GM10248 (cell line): Measurements from ENCODE around the gene SLC29A2.

Source experiments
- CTCF ChIA-PET: fragments of 300-600 bp; sonication (Branson Sonifier 250); formaldehyde crosslinking; extraction: SDS; loops from one replicate; lab custom pipeline; 2021; ENCODE audit warnings: antibody characterized with exemption; lab: Yijun Ruan, JAX
- POLR2A ChIA-PET: fragments of 350-650 bp; sonication (Branson Sonifier 250); formaldehyde crosslinking; extraction: SDS; loops from one replicate; lab custom pipeline; 2020; ENCODE audit warnings: antibody characterized with exemption; lab: Yijun Ruan, JAX
- DNase-seq: peaks from one replicate; pipeline ENCODE4 v3.0.0; 2012; ENCODE audit errors: extremely low spot score
- TF ChIP-seq, protein P1 (sequence below): IDR thresholded peaks from 2 replicates; pipeline ENCODE4 v1.5.1; 2012; ENCODE audit warnings: mild to moderate bottlenecking, low read depth; ENCODE audit errors: extremely low read depth, missing control alignments, control extremely low read depth

The SLC29A2 gene

DNA sequence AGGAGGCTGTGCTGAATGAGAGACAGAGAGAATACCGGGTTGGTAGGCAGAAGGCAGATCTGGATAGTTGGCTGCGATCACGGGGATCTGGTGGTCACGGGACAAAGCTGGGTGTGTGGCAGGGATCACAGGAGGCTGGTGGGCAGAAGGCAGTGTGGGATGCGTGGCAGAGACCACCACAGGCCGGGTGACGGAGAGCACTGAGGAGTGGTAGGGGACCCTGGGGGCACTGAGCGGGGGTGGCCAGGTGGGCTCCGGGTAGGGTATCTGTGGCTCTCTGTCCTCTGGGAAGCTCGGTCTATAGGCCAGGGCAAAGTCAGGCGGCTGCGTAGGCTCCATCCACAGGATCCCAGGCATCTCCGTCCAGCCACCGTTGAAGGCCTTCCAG is 56.1 kb downstream of the SLC29A2 start:
- CTCF ChIA-PET, result interaction anchor here (0.7 to 1.6 kb wide), 7 partner anchors 11 to 74 kb away, joined by 3 to 4 read pairs (median 3); no protein-coding TSS in a partner anchor
- TF ChIP-seq, protein P1, sequence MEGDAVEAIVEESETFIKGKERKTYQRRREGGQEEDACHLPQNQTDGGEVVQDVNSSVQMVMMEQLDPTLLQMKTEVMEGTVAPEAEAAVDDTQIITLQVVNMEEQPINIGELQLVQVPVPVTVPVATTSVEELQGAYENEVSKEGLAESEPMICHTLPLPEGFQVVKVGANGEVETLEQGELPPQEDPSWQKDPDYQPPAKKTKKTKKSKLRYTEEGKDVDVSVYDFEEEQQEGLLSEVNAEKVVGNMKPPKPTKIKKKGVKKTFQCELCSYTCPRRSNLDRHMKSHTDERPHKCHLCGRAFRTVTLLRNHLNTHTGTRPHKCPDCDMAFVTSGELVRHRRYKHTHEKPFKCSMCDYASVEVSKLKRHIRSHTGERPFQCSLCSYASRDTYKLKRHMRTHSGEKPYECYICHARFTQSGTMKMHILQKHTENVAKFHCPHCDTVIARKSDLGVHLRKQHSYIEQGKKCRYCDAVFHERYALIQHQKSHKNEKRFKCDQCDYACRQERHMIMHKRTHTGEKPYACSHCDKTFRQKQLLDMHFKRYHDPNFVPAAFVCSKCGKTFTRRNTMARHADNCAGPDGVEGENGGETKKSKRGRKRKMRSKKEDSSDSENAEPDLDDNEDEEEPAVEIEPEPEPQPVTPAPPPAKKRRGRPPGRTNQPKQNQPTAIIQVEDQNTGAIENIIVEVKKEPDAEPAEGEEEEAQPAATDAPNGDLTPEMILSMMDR, result no peak

DNA sequence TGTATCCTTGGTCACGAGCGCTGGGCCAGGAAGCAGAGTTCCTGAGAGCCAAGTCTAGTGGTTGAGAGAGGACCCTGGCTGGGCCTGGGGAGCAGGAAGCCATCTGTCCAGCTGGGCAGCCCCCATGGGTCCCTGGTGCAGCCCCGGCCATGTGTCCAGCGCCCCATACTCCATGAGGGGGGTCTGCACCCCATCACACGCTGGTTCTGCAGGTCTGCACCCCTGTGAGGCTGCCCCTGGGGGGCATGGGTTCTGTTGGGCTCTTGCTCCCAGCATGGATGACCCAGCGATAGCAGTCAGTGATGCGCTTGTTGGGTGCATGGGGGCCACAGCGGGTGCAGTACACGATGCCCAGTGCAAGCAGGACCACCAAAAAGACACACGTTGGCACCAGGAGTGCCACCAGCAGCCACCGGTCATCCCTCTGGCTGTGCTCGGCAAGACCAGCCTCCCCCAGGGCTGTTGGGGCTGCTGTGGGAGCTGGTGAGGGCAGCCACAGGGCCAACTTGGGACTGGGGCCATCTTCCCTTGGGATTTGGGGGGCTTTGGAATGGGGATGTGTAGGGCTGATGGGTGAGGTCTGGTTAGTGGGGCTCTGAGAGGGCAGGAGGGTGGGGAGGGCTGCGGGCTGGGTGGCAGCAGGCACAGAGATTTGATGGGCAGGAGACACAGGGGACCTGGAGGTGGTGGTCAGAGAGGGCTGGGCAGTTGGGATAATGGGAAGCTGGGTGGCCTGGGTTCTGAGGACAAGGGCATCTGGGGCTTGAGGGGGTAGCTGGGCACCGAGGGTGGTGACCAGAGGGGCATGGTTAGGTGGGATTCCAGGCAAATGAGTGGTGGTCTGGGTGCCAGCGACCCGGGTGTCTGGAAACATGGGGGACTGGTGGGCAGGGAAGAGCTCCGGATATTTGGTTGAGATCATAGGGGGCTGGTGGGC is 56.7 kb downstream of the SLC29A2 start:
- ChIA-PET POLR2A (no interaction called here), CTCF (interaction anchor here (0.7 to 1.3 kb wide), 6 partner anchors 12 to 75 kb away, joined by 3 to 4 read pairs (median 3); no protein-coding TSS in a partner anchor)
- TF ChIP-seq, protein P1, result no peak
- no peak for DNase-seq

More for the DNA sequence above, 56.1 kb downstream of the SLC29A2 start:
- POLR2A ChIA-PET, result no interaction called here
- no peak for DNase-seq

DNA sequence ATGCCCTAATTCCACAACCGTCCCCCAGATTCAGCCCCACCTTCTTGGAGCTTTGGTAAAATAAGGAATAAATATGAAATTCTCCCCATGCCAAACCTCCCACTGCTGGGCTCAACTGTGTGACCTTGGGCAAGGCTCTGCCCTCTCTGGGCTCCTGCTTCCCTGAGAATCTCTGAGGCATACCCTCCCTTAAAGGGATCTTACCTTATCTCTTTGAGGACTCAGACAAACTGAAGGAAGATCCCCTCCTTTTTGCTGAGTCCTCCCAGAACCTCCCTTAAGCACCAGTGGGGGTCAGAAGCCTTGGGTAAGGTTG is 57.4 kb downstream of the SLC29A2 start:
- no peak for DNase-seq
- ChIA-PET CTCF (interaction anchor here (1.5 to 5.9 kb wide), 3 partner anchors 18 to 102 kb away, joined by 4 to 126 read pairs (median 47); partner anchors contain the start of gene RIN1), POLR2A (no interaction called here)
- TF ChIP-seq, protein P1, result no peak

DNA sequence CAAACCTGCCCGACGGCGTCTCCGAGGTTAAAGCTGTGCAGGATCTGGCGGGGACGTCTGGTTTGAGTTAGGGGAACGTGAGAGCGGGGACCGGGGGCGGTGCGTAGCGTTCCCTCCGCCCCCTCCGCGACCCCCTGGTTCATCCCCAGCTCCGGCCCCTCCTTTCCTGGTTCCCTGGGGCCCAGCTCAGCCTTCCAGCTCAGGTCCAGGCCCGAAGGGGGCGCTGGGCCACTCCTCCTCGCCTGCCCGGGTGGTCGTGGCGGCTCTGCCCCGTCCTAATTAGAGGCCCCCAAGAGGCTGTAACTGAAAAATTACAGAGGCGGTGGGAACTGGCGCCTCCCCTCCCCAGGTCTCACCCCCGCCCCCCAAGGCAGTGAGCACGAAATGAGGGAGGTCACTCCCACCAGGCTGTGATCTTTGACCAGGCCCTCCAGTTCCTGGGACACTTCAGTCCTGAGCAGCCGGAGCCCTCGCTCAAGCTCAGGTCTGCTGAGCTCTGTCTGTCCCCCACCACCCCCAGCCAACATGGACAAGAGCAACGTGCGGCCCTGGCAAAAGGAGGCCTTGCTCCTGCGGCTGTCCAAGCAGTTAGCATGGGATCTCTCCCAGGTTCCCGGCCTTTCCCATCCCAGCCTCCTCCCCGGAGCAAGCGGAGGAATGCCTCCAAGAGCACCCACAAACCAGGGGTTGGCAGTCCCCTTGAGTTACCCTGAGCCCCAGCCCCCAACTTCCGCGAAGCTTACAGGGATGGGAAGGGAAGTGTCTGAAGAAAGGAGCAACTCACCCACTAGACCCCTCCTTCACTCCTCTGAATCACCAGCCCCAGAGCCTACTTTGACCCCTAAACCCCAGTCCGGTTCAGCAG is 58.0 kb downstream of the SLC29A2 start:
- DNase-seq, result no peak
- TF ChIP-seq, protein P1, result no peak
- CTCF ChIA-PET, result interaction anchor here (1.0 to 5.9 kb wide), 19 partner anchors 12 to 125 kb away, joined by 3 to 126 read pairs (median 7); partner anchors contain the start of genes BRMS1, MRPL11, NPAS4 and RIN1
- POLR2A ChIA-PET, result interaction anchor here (1.2 to 1.6 kb wide), 2 partner anchors 21 to 25 kb away, joined by 4 to 14 read pairs; partner anchors contain the start of gene YIF1A

DNA sequence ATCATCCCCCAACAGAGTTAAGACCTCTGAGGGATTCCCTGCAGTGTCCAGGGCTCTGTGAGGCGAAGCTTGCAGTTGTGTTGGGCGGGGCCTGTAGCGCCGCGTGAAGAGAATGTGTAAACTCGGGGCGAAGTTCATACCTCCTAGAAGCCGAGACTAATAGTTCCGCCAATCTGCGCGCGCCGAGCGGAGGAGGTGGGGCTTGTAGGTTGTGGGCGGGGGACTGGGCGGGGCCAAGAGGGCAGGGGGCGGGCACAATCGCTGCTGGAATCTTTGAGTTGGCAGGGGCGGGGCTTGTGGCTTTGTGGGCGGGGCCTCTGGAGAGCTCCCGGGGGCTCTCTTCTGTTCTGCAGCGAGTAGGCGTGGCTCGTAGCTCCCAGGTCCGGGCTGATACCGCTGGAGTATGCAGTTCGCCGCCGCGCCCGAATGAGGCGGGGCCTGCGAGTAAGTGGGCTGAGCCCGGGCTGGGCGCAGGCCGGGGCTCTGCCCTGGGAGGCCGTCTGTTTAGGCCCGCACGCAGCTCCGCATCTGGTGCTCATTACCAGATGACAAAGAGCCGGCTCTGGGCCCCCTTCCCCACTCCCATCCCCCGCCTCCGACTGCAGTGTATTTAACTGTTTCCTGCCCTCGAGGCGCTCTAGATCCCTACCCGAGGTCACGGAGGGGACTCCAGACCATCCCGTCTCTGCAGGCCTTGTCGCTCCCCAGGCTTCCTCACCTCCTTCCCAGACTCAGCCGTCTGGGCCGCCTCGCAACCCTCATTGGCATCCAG is 58.8 kb downstream of the SLC29A2 start:
- TF ChIP-seq, protein P1, result no peak
- ChIA-PET POLR2A (interaction anchor here (0.7 to 1.6 kb wide), 4 partner anchors 22 to 365 kb away, joined by 3 to 14 read pairs (median 4); partner anchors contain the start of genes RBM4B and YIF1A), CTCF (interaction anchor here (0.7 to 5.9 kb wide), 29 partner anchors 9 to 126 kb away, joined by 3 to 126 read pairs (median 5); partner anchors contain the start of genes BRMS1, MRPL11, NPAS4 and RIN1)
- DNase-seq, result peak; percentile 98
